CD4-positive, alpha-beta T cell treated with Interleukin-4 for 4 hours (primary cell): ENCODE data around the gene JAZF1.

Experiments used
- DNase-seq: peaks from one replicate; pipeline ENCODE4 v3.0.0-alpha.2; 2020

JAZF1 gene

DNA sequence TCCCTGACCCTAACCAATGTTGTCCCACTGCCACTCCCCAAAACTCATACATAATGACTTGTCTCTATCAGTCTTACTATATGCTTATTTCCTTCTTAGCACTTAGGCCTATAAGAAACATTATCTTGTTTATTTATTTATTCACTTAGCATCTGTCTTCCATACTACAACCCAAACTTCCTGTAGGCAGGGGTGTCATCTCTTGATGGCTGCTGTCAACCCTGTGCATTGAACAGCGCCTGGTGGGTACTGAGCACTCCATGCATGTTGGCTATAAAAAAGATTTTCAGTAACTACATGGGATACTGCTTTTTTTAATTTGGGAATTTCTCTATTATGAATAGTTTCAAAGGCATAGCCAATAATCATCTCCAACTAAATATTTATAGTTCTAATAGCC is 46.7 kb downstream of the JAZF1 start:
- no peak for DNase-seq

DNA sequence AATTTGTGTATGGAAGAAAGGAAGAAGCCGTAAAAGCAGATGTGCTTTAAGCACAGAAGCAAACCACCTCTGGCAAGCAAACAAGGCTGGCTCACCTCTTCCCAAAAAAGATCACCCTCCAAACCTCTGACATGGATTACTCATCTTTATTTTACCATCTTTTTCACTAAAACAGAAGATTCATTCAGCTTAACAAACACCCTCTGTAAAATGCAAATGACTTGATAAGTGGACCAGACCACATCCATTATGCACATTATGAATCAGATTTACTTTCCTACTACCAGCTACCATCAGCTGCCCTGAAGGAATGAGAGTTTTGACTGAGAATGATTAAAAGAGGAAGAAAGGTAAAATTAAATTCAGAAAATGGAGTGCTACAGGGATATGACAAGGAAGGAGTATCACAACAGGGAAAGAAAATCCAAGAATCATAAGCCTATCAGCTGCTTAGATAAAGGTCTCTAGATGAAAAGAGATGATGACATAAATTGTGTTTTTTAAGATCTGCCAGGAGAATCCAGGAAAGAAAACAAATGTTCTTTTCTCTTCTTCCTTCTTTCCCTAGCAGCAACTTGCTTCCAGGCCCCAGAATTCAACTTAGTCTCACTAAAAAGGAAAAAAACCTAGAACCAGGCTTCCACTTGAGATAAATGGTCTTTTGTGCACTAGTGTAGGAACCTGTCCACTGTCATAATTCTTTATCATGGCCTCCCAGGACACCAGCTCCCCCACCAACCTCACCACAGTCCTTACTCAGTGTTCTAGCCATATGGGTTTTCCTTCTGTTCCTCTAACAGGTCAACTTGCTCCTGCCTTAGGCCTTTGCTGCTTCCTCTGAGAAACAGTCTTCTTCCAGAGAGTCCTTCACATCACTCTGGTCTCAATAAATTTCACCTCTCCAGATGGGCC is 47.4 kb downstream of the JAZF1 start:
- DNase-seq, result no peak

DNA sequence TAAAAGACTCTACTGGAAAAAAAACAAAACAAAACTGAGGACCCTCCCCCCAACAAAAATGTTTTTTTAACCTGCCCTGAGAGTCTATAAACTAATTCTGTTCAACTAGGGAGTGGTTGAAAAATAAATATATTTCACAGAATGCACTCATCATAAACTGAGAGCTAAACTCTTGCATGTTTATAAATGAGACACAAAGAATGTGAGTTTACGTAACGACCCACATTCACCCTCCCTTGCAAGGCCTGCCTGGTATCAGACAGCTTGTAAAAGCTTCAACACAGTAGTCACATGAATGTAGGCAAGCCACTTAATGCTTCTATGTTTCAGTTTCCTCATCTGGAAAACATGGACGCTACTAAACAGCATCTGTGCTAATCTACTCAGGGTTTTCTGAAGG is 50.3 kb downstream of the JAZF1 start:
- no peak for DNase-seq

DNA sequence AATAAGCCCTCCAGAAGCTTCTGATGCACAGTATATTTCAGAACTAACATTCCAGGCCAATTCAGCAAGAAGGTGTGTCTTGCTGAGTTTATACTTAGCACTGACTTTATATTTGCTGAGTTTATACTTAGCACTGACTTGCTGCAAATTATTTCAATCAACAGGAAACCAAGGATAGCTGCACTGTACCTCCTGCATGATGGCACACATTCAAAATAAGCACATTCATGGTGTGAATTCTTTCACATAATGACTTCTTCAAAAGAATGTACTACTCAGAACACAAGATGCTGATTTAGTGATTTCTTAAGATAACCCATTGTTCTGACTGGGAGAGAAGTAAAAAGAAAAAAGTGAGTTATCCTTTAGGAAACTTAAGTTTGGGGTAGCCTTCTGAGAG is 52.0 kb downstream of the JAZF1 start:
- no peak for DNase-seq

DNA sequence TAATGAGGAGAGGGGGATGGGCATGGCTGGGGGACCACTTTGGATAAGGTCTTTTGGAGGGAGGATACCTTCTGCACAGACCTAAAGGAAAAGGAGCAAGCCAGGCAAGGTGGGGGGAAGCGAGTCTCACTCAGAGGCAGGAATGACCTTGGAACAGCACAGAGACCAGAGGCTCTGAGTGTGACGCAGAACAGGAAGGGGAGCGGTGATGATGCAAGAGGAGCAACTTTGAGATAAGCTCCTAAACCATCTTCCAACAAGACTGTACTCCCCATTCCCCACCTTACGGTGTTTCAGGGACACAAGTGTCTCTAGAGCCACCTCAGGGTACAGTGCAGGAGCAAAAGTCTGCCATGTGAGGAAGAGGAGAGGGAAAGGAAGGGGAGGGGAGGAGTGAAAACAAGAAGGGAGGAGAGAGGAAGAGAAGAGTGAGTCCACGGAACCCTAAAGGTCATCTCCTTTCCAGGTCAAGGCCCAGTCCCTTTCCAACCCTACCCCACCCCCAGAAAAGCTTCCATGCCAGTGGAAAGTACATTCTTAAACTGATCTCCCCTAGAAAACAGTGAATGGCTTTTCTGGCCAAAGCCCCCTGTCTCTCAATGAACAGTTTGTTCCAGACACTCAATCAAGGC is 54.1 kb downstream of the JAZF1 start:
- DNase-seq, result no peak

DNA sequence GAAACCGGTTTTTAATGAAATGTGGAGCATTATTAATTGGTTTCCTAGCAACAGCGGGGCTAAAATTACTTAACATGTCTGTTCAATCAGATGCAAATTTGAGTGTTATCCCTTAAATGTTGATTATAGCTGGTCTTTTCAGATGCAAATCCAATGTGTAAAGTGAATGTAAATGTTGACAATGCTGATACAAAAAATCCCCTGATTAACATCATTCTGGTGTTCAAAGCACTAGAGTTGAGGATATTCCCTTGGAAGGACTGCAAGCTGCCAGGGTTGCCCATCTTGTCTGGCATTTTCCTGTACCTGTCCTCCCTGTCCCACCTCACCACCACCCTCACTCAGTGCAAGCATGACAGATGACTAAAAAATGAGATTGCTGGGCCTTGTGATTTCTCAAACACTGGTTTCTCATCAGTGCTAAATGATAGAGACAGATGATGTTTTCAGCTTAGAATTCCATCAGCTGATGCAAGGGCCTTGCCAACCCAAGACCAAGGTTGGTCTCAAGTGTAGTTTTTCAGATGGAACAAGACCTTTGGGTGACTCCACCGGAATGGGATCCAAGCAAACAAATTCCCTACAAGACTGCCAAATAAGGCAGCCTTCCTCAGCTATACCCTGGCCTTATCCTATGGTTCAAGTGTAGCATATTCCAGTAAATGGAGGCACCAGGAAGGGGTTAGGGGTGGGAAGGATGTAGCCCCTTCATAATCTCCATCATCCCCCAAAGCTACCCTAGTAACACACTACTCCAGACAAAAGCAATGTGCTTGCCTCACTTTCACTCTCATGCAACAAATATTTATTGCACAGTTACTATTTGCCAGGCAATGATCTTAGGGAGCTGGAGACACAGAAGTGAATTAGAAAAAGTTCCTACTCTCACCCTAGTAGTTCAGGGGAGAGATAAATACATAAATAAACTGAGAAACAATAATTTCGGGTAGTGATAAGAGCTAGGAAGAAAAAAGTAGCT is 54.9 kb downstream of the JAZF1 start:
- no peak for DNase-seq

DNA sequence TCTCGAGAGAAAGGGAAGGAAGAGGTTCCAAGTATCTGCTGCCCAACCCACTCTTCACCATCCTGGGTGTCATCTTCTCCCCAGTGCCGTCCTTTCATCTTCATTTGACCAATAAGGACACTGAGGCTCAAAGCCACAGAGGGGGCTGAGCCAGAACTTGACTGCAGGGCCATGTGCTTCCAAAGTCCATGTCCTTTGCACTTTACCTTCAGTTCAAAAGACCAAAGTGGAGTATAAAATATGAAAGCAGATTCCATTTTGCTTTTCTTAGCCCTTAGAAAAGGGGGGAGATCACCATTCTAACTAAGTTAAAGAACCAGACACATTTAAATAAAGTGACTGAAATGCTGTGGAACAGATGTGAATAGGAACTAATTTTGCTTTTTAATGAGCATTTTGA is 56.2 kb downstream of the JAZF1 start:
- DNase-seq, result no peak

DNA sequence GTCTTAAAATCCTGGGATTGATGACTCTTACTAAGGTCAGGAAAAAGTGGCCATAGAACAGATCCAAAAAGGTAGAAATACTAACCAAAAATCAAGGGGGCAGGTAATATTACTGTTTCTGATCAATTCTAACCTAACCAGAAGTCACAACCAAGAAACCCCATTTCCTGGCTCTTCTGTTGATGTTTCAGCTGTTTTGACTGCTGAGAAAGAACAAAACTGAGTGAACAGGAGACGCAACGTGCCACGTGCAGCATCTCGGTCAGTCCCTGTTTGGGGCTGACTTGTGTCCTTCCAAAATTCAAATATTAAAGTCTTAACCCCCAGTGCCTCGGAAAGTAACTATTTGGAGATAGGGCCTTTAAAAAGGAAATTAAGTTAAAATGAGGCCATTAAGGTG is 56.8 kb downstream of the JAZF1 start:
- no peak for DNase-seq

DNA sequence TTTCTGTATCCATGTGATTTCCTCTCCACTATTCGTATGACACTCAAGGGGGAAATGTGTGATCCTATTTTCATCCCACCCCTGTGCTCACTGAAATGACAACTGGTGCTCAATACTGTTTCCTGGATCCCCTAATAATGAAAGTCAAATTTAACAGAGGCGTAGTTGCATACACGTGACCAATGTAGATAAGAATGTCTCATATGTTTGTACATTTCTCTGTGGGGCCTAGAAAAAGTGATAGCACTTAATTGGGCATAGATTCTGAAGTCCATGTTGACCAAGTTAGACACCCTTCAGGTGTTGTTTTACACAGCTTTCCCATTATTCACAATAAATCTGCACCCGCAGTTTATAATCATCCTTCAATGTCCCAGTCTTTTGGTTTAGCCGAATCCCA is 59.1 kb downstream of the JAZF1 start:
- DNase-seq, result no peak

DNA sequence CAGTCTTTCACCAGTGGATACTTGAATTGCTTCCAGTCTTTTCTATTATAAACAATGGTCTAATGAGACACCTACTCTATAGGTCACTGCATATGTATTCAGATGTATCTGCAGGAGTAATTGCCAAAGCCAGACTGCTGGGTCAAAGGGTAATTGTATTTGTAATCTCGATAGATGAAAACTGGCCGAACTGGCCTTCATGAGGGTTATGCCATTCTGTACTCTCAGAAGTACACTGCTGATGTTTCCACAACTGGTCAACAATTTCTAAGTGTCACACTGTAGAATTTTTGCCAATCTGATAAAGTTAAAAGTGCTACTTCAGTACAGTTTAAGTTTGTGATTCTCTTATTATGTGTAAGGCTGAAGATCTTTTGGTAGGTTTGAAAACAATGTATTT is 64.6 kb downstream of the JAZF1 start:
- DNase-seq, result no peak

DNA sequence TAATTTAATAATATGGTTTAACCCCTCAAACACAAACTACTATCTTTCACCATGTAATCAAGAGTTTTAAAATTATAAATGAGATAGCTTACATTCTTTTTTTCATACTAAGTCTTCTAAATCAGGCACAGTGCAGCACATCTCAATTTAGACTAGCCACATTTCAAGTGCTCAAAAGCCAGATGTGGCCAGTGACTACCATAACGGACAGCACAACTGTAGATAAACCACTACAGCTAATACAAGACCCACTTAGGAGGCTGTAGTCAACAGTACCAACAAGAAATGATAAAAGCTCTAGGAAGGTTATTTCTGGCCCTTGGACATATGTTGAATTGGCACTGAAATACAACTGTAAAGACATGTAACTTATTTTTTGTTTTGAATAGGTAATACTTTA is 65.3 kb downstream of the JAZF1 start:
- no peak for DNase-seq

DNA sequence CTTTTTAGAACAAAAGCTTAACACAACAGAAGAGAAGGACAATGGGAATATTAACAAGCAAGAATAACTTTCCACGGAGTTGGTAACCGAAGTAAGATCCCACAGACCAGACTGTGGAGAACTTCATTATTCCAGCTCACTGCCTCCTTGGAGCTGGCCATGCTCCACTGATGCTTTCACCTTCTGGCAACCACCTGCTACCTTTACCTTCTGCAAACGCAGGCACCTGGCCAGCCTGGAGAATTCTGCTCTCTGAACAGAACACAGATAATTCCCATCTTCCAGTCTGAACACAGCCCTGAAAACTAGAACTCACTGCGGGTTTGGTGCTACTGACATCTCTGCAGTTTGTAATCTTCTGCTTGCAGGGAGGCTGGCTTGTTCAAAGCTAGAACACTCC is 66.5 kb downstream of the JAZF1 start:
- DNase-seq, result no peak

DNA sequence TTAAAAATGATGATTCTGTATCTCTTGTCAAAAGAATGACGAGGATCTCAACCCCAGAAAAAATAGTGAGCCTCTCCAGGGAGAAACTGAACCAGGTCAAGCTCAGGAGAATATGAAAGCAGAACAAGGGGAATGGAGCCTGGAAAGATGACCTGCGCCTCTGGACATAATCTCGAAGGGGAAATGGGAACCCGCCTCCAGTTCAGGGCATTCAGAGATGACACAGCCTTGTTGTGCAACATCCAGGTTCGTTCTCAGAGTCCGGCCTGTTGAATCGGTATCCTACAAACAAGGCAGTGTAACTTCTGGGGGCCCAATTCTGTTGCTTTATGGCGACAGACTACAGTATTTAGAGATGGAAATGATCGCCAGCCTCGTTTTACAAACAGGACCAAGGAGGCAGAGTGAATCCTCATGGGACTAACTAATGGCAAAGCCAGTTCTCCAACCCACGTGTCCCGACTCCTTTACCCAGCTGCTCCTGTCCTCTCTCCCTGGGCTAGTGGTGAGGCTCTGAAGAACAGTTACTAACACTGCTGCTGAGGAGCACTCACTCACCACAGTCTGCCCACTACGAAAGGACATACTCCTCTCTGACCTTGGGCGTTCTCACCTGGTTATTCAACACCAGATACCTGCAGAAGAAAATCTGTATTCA is 67.6 kb downstream of the JAZF1 start:
- DNase-seq, result no peak

DNA sequence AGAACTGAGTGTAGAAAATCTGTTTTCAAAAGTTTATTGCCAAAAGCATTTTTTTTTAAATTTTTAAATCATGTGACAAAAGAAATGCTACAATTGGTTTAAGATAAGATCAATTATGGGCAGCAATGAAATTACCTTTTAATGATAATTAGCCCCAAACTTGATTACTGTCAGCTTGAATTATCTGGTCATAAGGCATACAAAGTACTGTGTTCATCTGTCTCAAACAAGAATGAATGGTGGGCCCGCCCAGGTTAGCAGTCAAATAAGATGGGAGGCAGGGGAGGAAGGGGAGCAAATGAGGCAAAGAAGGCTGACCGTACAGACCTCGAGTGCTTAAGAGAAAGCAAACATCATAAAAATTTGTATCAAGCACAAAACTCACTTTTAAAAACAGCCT is 68.1 kb downstream of the JAZF1 start:
- DNase-seq, result no peak

DNA sequence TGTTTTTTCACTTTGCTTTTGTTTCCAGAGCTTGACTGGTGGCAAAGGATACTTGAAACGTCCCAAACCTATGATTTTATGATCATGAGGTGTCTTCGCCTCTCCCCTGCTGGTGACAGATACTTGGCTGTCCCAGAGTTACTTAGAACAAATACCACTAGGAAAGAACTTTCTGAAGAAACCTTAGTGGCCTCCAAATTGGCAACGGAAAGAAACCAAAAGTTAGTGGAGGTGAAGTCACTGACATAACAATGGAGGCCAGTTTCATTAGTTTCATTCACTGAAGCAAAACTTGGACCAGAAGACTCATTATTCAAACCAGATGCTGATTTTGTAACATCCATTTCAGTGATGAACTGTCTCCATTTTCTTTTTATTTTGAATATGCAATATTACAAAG is 68.6 kb downstream of the JAZF1 start:
- no peak for DNase-seq

DNA sequence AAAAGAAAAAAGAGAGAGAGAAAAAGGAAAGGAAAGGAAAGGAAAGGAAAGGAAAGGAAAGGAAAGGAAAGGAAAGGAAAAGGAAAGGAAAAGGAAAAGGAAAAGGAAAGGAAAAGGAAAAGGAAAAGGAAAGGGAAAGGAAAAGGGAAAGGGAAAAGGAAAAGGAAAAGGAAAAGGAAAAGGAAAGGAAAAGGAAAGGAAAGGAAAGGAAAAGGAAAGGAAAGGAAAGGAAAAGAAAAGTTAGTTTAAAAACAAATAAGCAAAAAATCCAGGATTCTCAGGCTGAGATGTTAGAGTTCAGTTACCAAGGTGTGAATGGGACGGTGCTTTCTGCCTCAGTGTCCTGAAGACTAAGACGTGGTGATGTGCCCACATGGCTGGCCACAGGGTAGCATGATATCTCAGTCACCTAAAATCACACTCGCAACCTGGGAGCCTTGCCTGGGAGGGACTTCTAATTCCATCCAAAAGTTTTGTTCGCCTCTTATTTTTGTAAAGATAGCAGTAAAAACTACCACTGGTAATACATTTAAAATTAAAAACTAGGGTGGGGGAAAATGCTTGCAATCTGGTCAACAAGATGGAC is 70.1 kb downstream of the JAZF1 start:
- no peak for DNase-seq

DNA sequence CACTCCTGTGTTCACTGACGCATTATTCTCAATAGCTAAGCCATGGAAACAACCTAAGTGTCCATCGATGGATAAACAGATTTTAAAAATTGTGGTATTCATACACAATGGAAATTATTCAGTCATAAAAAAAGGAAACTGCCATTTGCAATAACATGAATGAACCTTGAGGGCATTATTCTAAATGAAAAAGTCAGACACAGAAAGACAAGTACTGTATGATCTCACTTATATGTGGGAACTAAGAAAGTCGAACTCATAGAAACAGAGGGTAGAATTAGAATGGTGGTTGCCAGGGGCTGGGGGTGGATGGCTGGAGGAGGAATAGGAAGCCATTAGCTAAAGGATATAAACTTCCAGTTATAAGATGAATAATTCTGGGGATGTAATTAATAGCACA is 71.8 kb downstream of the JAZF1 start:
- DNase-seq, result no peak

DNA sequence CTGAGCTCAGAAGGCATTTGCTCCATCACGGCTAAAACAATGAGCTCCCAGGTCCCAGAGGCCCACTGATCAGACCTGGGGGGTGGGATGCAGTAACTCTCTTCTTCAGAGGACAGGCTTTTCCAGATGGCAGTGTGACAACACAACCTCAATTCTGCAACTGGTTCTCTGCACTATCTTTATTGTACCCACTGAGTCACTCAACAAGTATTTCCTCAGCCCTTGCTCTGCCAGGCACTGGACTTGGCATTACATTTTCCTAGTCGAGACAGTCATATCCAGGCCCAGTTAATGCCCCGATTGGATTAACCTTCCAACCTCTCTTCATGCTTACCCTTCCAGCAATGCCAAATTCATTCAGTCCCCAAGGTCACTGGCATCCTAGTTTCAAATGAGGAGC is 72.6 kb downstream of the JAZF1 start:
- no peak for DNase-seq

DNA sequence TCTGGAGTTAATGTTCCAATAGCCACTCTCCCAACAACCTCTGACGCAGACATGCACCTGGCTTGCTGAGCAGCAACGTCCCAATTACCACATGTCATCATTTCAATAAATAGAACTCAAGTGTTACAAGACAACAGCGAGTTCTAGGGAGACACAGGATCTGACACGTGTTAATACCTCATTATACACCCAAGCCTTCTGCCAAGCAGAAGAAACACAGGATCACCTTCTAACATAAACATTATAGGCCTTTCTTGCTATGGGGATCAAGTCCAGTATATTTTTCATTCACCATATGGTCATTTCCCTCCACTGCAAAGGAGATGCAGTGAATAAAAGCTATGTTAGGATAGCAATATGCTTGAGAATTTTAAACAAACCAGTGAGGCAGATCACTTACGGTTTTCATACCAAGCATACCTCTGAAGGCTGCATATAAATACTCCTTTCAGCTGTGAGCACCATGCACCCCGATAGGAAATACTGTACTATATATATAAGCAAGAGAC is 74.2 kb downstream of the JAZF1 start:
- no peak for DNase-seq

DNA sequence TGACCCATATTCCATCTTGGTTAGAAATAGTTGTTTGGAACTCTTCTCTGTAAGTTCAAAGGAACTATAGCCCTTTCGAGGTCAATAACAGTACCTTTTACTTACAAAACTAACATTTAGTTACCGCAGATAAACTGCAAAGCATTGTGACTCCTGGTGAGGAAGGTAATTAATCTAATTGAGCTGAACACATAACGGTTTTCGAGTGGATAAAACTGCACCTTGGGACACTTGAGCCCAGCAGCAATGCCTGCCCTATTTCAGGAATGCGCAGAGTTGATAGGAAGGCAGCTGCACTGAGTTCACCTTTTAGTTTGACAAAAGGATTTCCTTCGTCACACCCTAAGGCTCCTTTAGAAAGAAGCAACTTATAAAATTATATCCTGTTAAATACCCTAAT is 75.4 kb downstream of the JAZF1 start:
- DNase-seq, result no peak

DNA sequence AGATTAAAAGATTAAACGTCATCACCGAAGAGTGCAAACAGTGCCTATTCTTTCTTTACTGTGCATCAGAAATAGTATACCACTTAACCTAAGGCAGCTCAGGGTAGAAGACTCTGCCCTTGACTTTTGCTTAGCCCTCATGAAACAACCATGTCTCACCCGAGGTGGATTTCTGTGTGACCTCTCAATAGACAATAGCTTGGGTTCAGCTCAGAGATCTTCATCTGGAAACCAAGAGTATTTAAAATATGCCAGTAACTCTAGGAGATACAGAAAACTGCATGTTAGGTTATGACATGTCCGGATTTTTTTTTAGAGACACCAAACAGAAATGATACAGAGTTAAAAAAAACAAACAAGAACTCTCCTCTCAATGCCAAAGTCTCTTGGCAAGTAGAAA is 75.8 kb downstream of the JAZF1 start:
- DNase-seq, result no peak

DNA sequence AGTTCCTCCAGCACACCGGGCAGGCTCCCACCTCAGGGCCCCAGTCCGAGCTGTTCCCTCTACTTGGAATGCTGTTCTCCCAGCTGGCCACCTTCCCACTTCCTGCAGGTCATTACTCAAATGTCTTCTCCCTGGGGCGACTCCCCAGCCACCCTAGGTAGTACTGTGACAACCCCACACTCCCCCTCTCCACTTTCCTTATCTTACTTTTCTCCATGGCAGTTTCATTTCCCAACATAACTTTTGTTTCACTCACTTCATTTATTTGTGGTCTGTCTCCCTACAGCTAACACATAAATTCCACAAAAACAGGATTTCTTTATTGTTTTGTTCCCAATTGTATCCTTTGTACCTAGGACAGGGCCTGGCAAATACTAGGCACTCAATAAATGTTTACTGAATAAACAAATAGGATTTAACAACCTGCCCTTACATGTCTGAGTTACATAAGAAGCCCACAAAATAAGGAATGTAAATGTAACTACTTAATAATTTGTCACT is 76.5 kb downstream of the JAZF1 start:
- DNase-seq, result no peak
